IPS-18a (cell line): ENCODE data around the gene COPG2.
A peak's percentile ranks its signal among the peaks of the same experiment; 100 is the strongest.

Source experiments
- H3K27ac ChIP-seq: one replicate; pipeline ENCODE4 v1.5.1; 2013; ENCODE audit warnings: low read length
- H3K27me3 ChIP-seq: one replicate; pipeline ENCODE4 v1.6.1; 2013; ENCODE audit warnings: mild to moderate bottlenecking, low read length; ENCODE audit not compliant: control insufficient read depth, insufficient read depth
- H3K36me3 ChIP-seq: one replicate; pipeline ENCODE4 v1.6.1; 2013; ENCODE audit warnings: low read depth, low read length; ENCODE audit not compliant: control insufficient read depth
- H3K4me1 ChIP-seq: one replicate; pipeline ENCODE4 v1.6.1; 2013; ENCODE audit warnings: low read depth, low read length; ENCODE audit not compliant: control insufficient read depth
- H3K4me3 ChIP-seq: one replicate; pipeline ENCODE4 v1.5.1; 2013; ENCODE audit warnings: low read length
- H3K9ac ChIP-seq: one replicate; pipeline ENCODE4 v1.6.1; 2013; ENCODE audit warnings: mild to moderate bottlenecking, low read length, moderate library complexity
- H3K9me3 ChIP-seq: one replicate; pipeline ENCODE4 v1.6.1; 2013; ENCODE audit warnings: low read depth, low read length; ENCODE audit not compliant: control insufficient read depth

Gene COPG2

DNA sequence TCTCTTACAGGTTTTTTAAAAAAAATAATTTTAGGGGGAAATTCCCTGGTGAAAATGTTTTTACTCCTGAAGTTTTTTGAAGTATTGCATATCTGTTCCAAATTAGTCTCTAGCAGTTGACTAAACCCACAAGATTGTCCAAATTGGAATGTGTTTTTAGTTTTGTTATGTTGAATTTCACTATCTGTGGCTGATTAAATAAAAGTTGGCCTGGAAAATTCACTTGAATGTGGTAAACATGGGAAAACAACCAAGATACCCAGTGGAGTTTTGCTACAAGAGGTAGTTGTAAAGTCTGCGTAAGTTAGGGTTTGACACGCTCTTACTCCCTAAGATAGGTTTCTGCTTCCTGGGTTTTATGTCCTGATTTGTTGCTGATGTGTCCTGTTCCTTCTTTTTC lies 14.5 kb upstream of the COPG2 start:
- no peaks in the 10 kb centered on the region for H3K9me3 ChIP-seq
- no peaks in the 10 kb centered on the region for H3K4me1 ChIP-seq
- H3K27ac ChIP-seq, result no peak overlapping the region
- H3K36me3 ChIP-seq, result no peaks in the 10 kb centered on the region
- no peak overlapping the region for H3K9ac ChIP-seq
- no peak overlapping the region for H3K4me3 ChIP-seq
- H3K27me3 ChIP-seq, result no peaks in the 10 kb centered on the region

DNA sequence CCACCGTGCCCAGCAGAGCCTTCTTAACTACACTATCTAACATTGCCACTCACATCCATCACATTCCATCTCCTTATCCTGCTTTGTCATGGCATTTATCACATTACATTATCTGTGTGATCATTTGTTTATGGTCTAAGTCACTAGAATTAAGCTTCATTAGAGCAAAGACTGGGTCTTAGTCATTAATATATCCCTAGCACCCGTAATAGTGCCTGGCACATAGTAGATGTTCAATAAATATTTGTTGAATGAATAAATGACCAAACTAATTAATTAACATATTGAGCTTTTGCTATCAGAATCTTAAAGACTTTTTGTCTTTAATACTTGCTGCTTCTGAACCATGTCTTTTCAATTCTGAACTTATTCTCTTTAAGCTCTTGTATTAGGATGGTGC lies 5.9 kb upstream of the COPG2 start:
- Histone ChIP-seq H3K4me1 (peaks cover under 1% of the 10 kb centered on the region), H3K27me3 (peaks cover 9% of the 10 kb centered on the region), H3K9ac (no peak overlapping the region), H3K27ac (no peak overlapping the region), H3K4me3 (no peak overlapping the region), H3K9me3 (no peaks in the 10 kb centered on the region), H3K36me3 (no peaks in the 10 kb centered on the region)

- Histone ChIP-seq H3K9me3 (no peaks in the 10 kb centered on the region), H3K4me1 (peaks cover 5% of the 10 kb centered on the region), H3K9ac (no peak overlapping the region), H3K27me3 (peaks cover 13% of the 10 kb centered on the region), H3K4me3 (no peak overlapping the region), H3K27ac (no peak overlapping the region), H3K36me3 (no peaks in the 10 kb centered on the region)
These were observed 4.5 kb upstream of the COPG2 start for GRCh38 chr7:130673066-130673465.

- Histone ChIP-seq H3K27me3 (peaks cover 13% of the 10 kb centered on the region), H3K4me3 (no peak overlapping the region), H3K36me3 (no peaks in the 10 kb centered on the region), H3K9me3 (no peaks in the 10 kb centered on the region), H3K4me1 (peaks cover 5% of the 10 kb centered on the region), H3K27ac (no peak overlapping the region), H3K9ac (no peak overlapping the region)
These were observed 3.6 kb upstream of the COPG2 start for GRCh38 chr7:130672146-130672545.

DNA sequence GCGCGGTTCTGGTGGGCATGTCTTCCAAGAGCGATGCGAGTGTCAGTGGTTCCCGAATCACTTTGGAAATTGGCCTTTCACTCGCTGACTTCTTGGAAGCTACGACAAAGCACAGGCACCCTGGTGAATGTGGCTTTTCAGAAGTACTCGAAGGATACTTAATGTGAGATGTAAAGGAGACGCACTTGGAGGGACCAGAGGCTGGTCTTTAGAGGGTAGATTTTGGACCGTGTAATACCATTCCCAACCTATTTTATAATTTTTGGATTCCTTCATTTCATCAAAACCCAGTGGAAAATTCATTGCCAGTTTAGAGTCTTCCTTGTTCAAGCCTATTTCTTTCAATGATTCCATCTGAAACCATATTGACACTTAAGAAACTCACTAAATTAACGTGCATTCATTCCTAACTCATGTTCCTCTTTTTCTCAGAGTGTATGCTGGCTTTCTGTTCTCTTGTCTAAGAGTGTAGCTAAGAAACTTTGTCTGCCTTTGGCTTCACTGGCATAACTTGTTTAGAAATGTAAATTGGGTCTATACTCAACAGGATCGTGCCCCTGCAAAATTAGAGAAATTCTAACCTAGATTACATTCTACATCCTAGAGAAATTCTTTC lies 645 bp upstream of the COPG2 start:
- H3K9ac ChIP-seq, result peak overlapping the region; percentile 58
- H3K27ac ChIP-seq, result no peak overlapping the region
- peaks cover 5% of the 10 kb centered on the region for H3K4me1 ChIP-seq
- H3K27me3 ChIP-seq, result peaks cover 13% of the 10 kb centered on the region
- H3K9me3 ChIP-seq, result no peaks in the 10 kb centered on the region
- peaks cover 15% of the 10 kb centered on the region for H3K36me3 ChIP-seq
- peak overlapping the region; percentile 90 for H3K4me3 ChIP-seq

- H3K27me3 ChIP-seq, result peaks cover 13% of the 10 kb centered on the region
- peaks cover 25% of the 10 kb centered on the region for H3K36me3 ChIP-seq
- no peak overlapping the region for H3K27ac ChIP-seq
- H3K4me3 ChIP-seq, result peak overlapping the region; percentile 90
- H3K9ac ChIP-seq, result peak overlapping the region; percentile 63
- peaks cover 5% of the 10 kb centered on the region for H3K4me1 ChIP-seq
- H3K9me3 ChIP-seq, result no peaks in the 10 kb centered on the region
These were observed 823 bp downstream of the COPG2 start for GRCh38 chr7:130667593-130668257.

GRCh38 chr7:130662426-130662825 lies 6.1 kb downstream of the COPG2 start:
- no peak overlapping the region for H3K27ac ChIP-seq

DNA sequence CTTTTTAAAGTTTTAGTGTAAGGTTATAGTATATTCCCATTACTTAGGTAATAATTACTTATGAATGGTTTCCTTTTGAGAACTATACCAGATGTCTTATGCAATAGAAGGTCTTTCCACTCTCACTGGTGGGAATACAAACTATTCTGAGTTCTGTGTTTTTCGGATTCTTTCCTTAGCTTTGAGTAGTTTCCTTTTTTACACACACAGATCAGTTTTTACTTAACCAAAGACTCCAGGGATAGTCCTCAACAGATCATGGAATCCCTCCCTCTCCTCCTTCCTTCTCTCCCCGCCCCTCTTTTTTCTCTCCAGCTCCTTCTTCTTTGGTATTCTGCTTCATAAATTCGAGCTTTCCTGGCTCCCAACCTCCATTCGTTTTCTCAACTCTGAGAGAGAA lies 13.3 kb downstream of the COPG2 start:
- Histone ChIP-seq H3K9me3 (no peaks in the 10 kb centered on the region), H3K9ac (no peak overlapping the region), H3K27me3 (no peaks in the 10 kb centered on the region), H3K4me1 (no peaks in the 10 kb centered on the region), H3K27ac (no peak overlapping the region), H3K36me3 (peaks cover 19% of the 10 kb centered on the region), H3K4me3 (no peak overlapping the region)

More at GRCh38 chr7:130662426-130662825, 6.1 kb downstream of the COPG2 start:
- Histone ChIP-seq H3K9ac (no peak overlapping the region), H3K27me3 (no peaks in the 10 kb centered on the region), H3K4me3 (no peak overlapping the region), H3K36me3 (peaks cover 60% of the 10 kb centered on the region), H3K4me1 (no peaks in the 10 kb centered on the region), H3K9me3 (no peaks in the 10 kb centered on the region)

- H3K4me3 ChIP-seq, result no peak overlapping the region
- H3K9ac ChIP-seq, result no peak overlapping the region
- no peaks in the 10 kb centered on the region for H3K27me3 ChIP-seq
- H3K27ac ChIP-seq, result no peak overlapping the region
- no peaks in the 10 kb centered on the region for H3K4me1 ChIP-seq
- H3K36me3 ChIP-seq, result peaks cover 15% of the 10 kb centered on the region
- no peaks in the 10 kb centered on the region for H3K9me3 ChIP-seq
These were observed 13.7 kb downstream of the COPG2 start for GRCh38 chr7:130654850-130655249.

- Histone ChIP-seq H3K27me3 (no peaks in the 10 kb centered on the region), H3K9me3 (no peaks in the 10 kb centered on the region), H3K27ac (no peak overlapping the region), H3K36me3 (peaks cover 7% of the 10 kb centered on the region), H3K4me1 (no peaks in the 10 kb centered on the region), H3K4me3 (no peak overlapping the region), H3K9ac (no peak overlapping the region)
These were observed 17.9 kb downstream of the COPG2 start for GRCh38 chr7:130650611-130651120.

GRCh38 chr7:130649004-130649790 lies 19.4 kb downstream of the COPG2 start:
- Histone ChIP-seq H3K36me3 (peaks cover 11% of the 10 kb centered on the region), H3K4me1 (no peaks in the 10 kb centered on the region), H3K27ac (no peak overlapping the region), H3K9ac (no peak overlapping the region), H3K27me3 (no peaks in the 10 kb centered on the region), H3K9me3 (no peaks in the 10 kb centered on the region), H3K4me3 (no peak overlapping the region)
